ENCODE data around the gene CDH13. TPM values are rescaled to one million over a fixed set of nuclear protein-coding genes. Genes with fewer than 3 reads are reported as not detected.

Gene CDH13
- total and polyA plus RNA-seq, 2 of the 8 experiments (the other 6 are each of a cell fraction or from before 2014, with no cell fraction given): 2.3 to 2.4 TPM

DNA sequence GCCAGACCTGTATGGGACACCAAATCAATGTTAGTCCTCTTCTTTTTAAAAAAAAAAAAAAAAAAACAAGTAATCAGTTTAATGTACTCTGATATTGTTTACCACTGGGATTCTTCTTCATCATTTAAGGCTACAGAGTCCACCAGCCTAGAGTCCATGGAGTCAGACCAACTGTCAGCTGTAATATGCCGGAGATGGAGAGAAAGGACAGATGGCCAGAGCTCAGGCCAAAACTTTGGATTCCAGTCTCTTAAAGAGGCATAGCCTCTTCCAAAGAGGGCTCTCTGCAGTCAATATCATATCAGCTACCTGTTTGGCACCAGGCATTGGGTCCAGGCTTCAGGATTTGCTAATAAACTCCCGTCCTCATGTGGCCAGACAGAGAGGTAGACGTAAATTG, 711.4 kb downstream of the CDH13 start:
- peaks cover 2% of the 10 kb centered on the region; the same call in 1 of the 2 replicates for H3K23me2 ChIP-seq (ENCODE audit: low read depth, low read length)
- no peaks in the 10 kb centered on the region for H4K20me1 ChIP-seq (replicated peaks in 1 of 2; ENCODE audit: control insufficient read depth in 1 of 2, insufficient read depth in 2 of 2, low read length in 2 of 2)
- no peak overlapping the region for H2BK20ac ChIP-seq (ENCODE audit: low read length)
- H2AK5ac ChIP-seq (ENCODE audit: low read depth, low read length): no peak overlapping the region
- H3K14ac ChIP-seq (ENCODE audit: insufficient read length): no peak overlapping the region
- no peaks in the 10 kb centered on the region for H3K79me2 ChIP-seq (ENCODE audit: control insufficient read depth in 1 of 2, insufficient read depth in 2 of 2, low read length in 2 of 2)
- H3K4me3 ChIP-seq (ENCODE audit: extremely low read depth in 1 of 4, insufficient read depth in 2 of 4, low read depth in 3 of 4, low read length in 4 of 4): no peak overlapping the region
- FAIRE-seq (no peak), DNase-seq (ENCODE audit: low read depth in 1 of 2, low spot score in 2 of 2) (no peak)
- H3K23ac ChIP-seq (ENCODE audit: insufficient read length): no peak overlapping the region
- peaks cover 0 to 3% (median 0%) of the 10 kb centered on the region in 4 experiments; a peak in 1 of 7 replicates for H3K4me1 ChIP-seq (replicated peaks in 1 of 4; ENCODE audit: control insufficient read depth in 3 of 4, insufficient read depth in 4 of 4, low read length in 3 of 4)
- CTCF ChIA-PET (ENCODE audit: partially characterized antibody): interaction anchor here (0.6 to 2.5 kb wide), 5 partner anchors 9 to 149 kb away, joined by 3 to 9 read pairs (median 5); no protein-coding TSS in a partner anchor
- no peaks in the 10 kb centered on the region for H3K27me3 ChIP-seq (replicated peaks in 1 of 4; ENCODE audit: control insufficient read depth in 3 of 4, extremely low read depth in 1 of 4, insufficient read depth in 3 of 4, low read length in 3 of 4)
- H3K9me3 ChIP-seq (ENCODE audit: insufficient read depth in 2 of 2, low read depth in 1 of 2, low read length in 1 of 2): no peaks in the 10 kb centered on the region
- H2BK12ac ChIP-seq (ENCODE audit: low read depth, low read length): no peak overlapping the region
- H2BK120ac ChIP-seq (replicated peaks; ENCODE audit: low read depth, low read length): no peak overlapping the region
- POLR2A ChIA-PET (ENCODE audit: partially characterized antibody): no interaction called here
- H3K79me1 ChIP-seq (ENCODE audit: low read depth, low read length): no peaks in the 10 kb centered on the region
- H3K36me3 ChIP-seq (ENCODE audit: control insufficient read depth in 2 of 4, insufficient read depth in 4 of 4, low read length in 3 of 4): no peaks in the 10 kb centered on the region
- no peak overlapping the region for H3K4ac ChIP-seq (replicated peaks; ENCODE audit: insufficient read length, low read depth, low read length)
- no peak overlapping the region for H2AFZ ChIP-seq (ENCODE audit: low read length)
- no peak overlapping the region for H3K9ac ChIP-seq (replicated peaks in 1 of 4; ENCODE audit: extremely low read depth in 1 of 4, low read depth in 3 of 4, low read length in 3 of 4)
- H4K91ac ChIP-seq (replicated peaks; ENCODE audit: insufficient read length, low read length): no peak overlapping the region
- H4K8ac ChIP-seq (ENCODE audit: extremely low read depth, insufficient read depth, low read length): no peak overlapping the region
- no peak overlapping the region for H3K18ac ChIP-seq (ENCODE audit: extremely low read depth, low read length)
- no peak overlapping the region for H4K5ac ChIP-seq (ENCODE audit: insufficient read length, low read depth, low read length)
- no peak overlapping the region for H3K4me2 ChIP-seq (ENCODE audit: insufficient read depth in 1 of 2, low read depth in 2 of 2, low read length in 2 of 2)
- H3K27ac ChIP-seq (ENCODE audit: low read depth, low read length): no peak overlapping the region
- no peak overlapping the region for H3K56ac ChIP-seq (replicated peaks; ENCODE audit: insufficient read length, low read depth, low read length)
- 93% methylated on average over 3 of the region's 3 CpGs; no CpG with 5 or more reads in 1 of the 2 experiments for WGBS, 2 experiments (ENCODE audit: extremely low coverage in 1 of 2, insufficient coverage in 1 of 2, insufficient read length in 1 of 2, insufficient replicate concordance in 2 of 2, low coverage in 1 of 2, low lambda C conversion rate in 2 of 2, missing lambda C conversion rate in 1 of 2)
- TF ChIP-seq ZNF274 (IDR thresholded peaks at IDR 0.05; ENCODE audit: borderline replicate concordance, extremely low read depth, low read length): no peak
- TF ChIP-seq SP2 (IDR thresholded peaks at IDR 0.05; ENCODE audit: low read length): no peak
- TF ChIP-seq POLR2AphosphoS5 (IDR thresholded peaks at IDR 0.05; ENCODE audit: low read depth, low read length): no peak
- no peak for TF ChIP-seq GABPA (IDR thresholded peaks at IDR 0.05; ENCODE audit: borderline replicate concordance, insufficient read depth, low read length)
- TF ChIP-seq CBX5 (IDR thresholded peaks at IDR 0.05; ENCODE audit: low read depth, low read length): no peak
- H2BK5ac ChIP-seq (ENCODE audit: low read depth, low read length): no peak overlapping the region
- no peak overlapping the region for H2BK15ac ChIP-seq (ENCODE audit: low read length)
